Neural cell (in vitro differentiated cells): ENCODE results near the gene PAK1.

Experiments
- CTCF ChIP-seq: fragments of 450-650 bp; IDR thresholded peaks from 2 replicates; pipeline ENCODE4 v1.5.1; 2014; ENCODE audit warnings: antibody characterized with exemption, mild to moderate bottlenecking, moderate library complexity; ENCODE audit not compliant: poor library complexity, severe bottlenecking
- EP300 ChIP-seq: fragments of 450-650 bp; conservative IDR thresholded peaks from 2 replicates; pipeline ENCODE4 v1.6.1; 2014; ENCODE audit warnings: antibody characterized with exemption, mild to moderate bottlenecking, moderate library complexity; ENCODE audit not compliant: poor library complexity, severe bottlenecking
- EZH2 ChIP-seq: fragments of 200-600, 300-800 bp; shearing (Covaris generic), sonication (generic); IDR thresholded peaks from 2 replicates; pipeline ENCODE4 v1.6.1; 2014; ENCODE audit warnings: antibody characterized with exemption, low read length, borderline replicate concordance, mild to moderate bottlenecking; ENCODE audit not compliant: insufficient read depth, poor library complexity, severe bottlenecking
- POLR2AphosphoS5 ChIP-seq: IDR thresholded peaks from 2 replicates; pipeline ENCODE4 v1.6.1; 2012
- REST ChIP-seq: IDR thresholded peaks from 2 replicates; pipeline ENCODE4 v1.6.1; 2012; ENCODE audit warnings: borderline replicate concordance

- no peak for TF ChIP-seq POLR2AphosphoS5
- TF ChIP-seq EZH2, result no peak
- TF ChIP-seq CTCF, result no peak
- TF ChIP-seq EP300, result no peak
- no peak for TF ChIP-seq REST
Observed at GRCh38 chr11:77410076-77410827, 63.6 kb downstream of the PAK1 start.
